Effector CD4-positive, alpha-beta T cell (primary cell): Measurements from ENCODE around the gene PFKP.
A peak's percentile ranks its signal among the peaks of the same experiment; 100 is the strongest.
"Not testable (repeated sequence)": the region's sequence is repeated elsewhere in the genome, so short reads cannot be mapped to it uniquely, and the experiment has no call there.

Experiments
- DNase-seq: peaks from one replicate; pipeline ENCODE4 v3.0.0-alpha.2; 2020

The PFKP gene

DNA sequence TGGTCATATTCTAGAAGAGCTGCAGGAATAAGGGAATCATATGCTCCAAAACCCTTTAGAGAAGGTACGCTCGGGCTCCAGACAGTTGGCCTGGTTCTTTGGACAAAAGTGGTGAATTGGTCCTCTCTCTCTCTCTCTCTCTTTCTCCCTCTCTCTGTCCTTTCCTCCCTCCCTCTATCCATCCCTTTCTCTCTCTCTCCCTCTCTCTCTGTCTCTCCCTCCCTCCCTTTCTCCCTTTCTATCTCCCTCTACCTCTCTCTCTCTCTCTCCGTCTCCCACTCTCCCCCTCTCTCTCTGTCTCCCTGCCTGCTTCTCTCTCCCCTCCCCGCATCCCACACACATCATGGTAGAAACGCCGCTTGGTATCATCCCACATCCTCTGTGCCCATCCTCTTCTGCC lies 19.8 kb upstream of the PFKP start:
- DNase-seq: no peak

DNA sequence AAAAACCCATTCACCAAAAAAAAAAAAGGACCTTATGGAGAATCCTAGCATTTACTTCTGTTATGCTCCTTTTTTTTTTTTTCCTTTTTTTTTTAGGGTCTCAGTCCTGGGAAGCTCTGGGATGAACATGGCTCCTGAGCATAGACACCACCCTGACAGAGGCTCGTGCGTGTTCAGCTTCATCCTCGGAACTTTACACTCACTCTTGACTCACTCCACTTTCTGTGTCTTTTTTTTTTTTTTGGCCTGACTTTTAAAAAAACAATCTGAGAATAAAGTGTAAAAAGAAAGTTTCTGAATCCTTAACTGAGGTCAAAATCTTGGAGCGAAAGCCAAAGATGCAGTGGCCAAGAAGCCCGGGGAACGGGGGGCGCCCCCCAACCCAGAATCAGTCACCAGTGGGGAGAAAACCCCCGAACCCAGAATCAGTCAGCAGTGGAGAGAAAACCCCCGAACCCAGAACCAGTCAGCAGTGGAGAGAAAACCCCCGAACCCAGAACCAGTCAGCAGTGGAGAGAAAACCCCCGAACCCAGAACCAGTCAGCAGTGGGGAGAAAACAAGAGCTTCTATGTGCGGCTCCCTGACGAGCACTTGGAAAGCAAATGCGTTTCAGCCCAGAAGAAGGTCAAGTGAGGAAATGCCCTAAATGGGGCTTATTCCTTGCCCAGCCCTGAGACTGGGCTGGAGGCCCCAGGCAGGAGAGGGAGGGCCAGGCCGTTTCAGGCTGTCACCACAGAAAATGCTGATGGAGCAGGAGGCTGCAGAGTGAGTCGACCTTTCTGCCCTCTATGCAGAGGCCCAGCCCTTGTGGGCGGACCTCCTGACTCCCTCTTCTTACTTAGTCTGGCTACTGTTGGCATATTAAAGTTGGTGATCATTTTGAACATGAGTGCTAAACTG lies 19.0 kb upstream of the PFKP start:
- DNase-seq: no peak

DNA sequence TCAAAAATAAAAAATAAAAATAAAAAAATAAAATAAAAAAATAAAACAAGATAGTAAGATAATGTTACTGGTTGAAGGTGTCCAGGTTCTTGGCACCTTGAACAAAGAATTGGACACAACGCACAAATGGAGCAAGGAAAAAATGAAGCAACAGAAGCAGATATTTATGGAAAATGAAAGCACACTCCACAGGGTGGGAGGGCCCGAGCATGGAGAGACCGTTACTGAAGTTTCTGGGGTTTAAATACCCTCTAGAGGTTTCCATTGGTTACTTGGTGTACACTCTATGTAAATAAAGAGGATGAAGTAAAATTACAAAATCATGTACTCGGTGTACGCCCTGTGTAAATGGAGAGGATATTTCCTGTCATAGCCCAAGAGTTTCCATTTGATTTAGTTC lies 15.7 kb upstream of the PFKP start:
- DNase-seq: no peak

DNA sequence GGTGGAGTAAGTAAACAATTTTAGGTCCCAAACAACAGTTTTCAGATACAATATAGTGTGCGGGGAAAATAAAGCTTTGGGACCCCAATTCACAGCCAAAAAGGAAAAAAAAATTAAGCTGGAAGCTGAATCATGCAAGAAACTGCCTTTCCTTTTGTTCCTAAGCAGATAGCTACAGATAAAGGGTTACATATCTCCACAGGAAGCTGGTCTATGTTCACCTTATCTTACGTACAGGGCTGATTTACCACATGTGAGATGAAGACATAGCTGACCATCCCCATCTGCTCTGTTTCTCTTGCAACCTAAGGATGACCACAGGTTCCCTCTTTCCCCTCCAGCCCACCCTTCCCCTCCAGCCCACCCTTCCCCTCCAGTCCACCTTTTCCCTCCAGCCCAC lies 14.2 kb upstream of the PFKP start:
- no peak for DNase-seq

DNA sequence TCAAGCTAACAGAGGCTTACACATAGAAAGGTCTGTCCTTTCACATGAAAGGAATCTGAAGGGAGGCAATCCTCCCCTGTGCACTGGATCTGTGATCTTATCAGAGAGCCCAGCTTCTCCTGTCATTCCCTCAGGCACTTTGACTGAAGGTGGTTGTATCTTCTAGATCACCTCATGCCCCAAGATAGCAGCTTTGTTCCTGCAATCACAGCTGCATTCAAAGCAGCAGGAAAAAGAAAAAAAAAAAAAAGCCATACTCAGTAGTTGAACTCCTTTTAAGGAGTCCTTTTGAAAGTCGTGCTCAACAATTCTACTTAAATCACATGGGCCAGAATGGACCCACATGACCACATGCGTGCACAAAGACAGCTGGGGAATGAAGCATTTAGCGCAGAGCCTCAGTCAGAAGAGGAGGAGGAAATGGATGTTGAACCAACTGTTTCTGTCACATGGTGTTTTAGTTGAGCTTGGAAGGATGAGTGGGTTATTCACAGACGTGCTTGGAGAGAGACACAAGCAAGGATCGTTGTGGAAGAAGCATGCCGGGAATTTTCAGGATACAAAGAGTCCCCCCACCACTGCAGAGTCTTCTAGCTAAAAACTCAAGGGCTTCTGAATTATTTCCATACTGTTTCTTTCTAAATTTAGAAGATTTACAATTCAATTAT lies 13.0 kb upstream of the PFKP start:
- no peak for DNase-seq

DNA sequence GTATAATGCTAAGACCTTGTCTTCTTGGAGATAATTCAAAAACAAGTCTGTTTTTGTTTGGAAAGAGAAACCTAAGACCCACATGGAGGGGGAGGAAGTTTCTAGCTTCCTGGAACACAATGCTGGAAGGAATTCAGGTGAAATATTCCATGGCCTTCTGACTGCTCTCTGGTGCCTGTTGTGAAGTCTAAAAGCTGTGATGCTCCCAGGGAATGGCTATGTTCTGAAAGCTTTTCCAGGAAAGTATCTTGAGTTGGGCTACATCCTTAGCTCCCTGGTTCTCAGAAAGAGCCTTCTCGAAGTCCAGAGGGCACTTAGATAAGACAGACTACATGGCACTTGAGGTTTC lies 12.5 kb upstream of the PFKP start:
- no peak for DNase-seq

DNA sequence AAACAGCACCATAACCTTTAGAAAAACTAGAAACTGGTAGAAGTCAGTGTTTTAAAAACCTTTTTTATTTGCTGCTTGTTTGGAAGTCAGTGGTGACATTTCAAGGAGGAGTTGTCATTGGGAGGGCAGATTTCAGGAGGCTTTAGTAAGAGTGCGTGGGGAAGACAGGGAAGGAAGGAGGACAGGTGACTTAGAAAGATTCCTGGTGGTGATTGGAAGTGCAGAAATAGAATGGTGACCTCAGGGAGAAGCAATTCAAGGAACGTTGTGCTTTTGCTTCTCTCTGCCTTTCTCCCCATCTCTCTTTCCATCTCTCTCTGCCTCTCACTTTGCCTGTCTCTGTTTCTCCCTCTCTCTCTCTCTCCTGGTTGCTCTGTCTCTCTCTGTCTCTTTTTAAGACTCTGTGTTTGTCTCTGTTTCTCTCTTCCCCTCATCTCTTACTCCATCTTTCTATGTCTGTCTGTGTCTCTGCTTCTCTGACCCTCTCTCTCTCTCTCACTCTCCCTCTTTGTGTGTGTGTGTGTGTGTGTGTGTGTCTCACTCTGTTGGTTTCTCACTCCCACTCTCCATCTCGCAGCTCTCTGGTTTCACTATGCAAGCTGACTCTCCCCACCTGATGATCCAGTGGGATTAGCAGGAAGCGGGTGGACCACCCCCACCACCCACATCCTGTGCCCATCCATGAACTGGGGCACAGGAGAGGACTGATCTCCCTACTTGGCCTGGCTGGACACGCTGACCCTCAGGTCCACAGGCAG lies 10.9 kb upstream of the PFKP start:
- no peak for DNase-seq

DNA sequence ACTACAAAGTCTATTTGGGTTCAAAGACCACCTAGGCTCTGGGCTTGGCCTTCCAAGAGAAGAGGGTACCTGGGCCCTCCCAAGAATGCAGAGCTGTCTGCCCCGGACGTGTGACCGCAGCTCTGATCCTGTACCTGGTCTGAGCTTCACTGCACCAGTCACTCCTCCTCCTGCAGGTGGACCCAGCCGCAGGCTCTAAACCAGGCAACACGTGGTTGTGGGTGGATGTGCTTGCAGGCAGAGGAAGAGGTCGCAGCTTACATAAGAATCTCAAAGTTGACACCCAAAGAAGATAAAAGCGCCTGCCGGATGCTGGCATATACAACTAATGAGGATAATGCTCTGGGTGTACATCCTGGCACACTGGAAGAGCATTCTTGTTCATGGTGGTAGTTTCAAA lies 9.4 kb upstream of the PFKP start:
- no peak for DNase-seq

DNA sequence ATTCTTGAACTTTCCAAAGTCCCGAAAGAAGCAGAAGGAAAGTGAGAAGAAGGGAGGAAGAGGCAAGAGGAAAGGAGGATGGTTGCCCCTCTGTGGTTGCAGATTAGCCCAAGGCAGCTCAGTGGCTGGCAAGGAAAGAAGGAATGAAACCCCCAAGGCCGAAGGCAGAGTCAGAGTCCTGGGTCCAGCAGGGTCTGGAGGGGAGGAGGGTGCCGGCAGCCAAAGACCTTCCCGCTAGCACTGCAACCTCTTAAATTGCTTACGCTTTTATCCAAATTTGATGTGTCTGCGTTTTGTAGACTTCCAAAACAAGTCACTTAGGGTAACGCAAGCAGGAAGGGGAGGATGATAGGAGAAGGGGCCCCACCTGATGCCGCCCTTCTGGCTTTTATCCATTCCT lies 7.4 kb upstream of the PFKP start:
- no peak for DNase-seq

DNA sequence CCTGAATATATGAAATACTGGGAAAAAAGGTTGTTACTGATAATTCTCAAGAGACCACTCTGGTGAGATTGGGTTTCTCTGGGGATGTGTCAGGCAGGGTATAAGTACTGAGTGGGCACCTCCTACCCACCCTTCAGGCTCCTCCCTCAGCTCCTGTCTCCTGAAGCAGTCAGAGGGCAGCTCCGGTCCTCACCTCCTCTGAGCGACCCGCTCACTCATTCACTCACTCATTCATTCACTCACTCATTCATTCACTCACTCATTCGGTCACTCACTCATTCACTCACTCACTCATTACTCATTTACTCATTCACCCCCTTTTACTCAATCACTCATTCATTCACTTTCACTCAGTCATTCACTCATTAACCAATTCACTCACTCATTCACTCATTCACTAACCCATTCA lies 6.9 kb upstream of the PFKP start:
- no peak for DNase-seq

DNA sequence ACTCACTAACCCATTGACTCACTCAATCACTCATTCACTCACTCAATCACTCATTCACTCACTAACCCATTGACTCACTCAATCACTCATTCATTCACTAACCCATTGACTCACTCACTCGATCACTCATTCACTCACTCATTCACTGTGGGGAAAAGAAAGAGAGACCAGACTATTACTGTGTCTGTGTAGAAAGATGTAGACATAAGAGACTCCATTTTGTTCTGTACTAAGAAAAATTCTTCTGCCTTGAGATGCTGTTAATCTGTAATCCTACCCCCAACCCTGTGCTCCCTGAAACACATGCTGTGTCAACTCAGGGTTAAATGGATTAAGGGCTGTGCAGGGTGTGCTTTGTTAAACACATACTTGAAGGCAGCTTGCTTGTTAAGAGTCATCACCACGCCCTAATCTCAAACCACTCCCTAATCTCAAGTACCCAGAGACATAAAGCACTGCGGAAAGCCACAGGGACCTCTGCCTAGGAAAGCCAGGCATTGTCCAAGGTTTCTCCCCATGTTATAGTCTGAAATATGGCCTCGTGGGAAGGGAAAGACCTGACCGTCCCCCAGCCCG lies 5.9 kb upstream of the PFKP start:
- DNase-seq: not testable (repeated sequence)

DNA sequence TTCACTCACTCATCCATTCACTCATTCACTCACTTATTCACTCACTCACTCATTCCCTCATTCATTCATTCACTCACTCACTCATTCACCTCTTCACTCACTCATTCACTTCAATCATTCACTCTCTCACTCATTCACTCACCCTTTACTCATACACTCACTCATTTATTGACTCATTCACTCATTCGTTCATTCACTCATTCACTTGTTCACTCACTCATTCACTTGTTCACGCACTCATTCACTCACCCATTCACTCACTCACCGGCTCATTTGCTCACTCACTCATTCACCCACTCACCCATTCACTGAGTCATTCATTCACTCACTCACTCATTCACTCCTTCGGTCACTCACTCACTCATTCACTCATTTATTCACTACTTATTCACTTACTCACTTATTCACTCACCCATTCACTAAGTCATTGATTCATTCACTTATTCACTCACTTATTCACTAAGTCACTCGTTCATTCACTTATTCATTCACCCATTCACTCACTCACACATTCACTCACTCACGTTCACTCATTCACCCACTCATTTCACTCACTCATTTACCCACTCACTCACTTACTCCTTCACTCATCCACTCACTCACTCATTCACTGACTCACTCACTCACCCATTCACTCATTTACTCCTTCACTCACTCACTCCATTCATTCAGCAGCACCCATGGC lies 4.7 kb upstream of the PFKP start:
- no peak for DNase-seq

DNA sequence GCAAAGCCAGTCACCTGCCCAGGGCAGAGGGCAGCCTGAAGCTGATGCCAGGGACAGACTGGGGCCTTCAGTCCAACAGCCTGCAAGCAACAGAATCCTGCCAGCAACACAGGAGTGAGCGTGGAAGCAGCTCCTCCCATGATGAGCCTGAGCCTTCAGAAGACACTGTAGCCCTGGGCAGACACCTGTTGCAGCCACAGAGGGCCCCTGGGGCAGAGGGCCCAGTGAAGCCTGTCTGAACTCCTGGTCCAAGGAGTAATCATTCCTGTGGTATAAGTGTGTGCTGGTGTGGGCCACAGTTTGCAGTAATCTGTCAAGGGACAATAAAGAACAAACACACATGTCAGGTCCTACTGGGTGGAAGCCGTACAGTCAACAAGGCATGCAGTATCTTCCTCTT lies 2.9 kb upstream of the PFKP start:
- no peak for DNase-seq

DNA sequence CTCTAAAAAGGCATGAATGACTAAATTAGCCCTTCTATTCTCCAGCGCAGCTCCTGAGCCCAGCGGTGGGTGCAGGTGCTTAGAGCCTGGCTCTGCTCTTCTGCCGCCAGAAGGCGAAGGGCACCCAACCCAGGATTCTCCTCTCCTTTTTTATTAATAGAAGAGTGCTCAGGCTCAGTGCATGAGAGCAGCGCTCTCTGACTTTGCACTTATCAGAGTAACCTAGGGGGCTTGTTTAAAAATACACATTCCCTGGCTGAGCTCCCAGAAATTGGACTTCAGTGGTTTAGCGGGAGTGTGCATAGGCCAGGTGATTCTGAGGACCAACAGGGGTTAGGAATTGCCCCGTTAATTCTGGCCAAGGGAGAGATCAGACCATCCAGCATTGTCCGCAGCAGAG lies 1.7 kb upstream of the PFKP start:
- no peak for DNase-seq

DNA sequence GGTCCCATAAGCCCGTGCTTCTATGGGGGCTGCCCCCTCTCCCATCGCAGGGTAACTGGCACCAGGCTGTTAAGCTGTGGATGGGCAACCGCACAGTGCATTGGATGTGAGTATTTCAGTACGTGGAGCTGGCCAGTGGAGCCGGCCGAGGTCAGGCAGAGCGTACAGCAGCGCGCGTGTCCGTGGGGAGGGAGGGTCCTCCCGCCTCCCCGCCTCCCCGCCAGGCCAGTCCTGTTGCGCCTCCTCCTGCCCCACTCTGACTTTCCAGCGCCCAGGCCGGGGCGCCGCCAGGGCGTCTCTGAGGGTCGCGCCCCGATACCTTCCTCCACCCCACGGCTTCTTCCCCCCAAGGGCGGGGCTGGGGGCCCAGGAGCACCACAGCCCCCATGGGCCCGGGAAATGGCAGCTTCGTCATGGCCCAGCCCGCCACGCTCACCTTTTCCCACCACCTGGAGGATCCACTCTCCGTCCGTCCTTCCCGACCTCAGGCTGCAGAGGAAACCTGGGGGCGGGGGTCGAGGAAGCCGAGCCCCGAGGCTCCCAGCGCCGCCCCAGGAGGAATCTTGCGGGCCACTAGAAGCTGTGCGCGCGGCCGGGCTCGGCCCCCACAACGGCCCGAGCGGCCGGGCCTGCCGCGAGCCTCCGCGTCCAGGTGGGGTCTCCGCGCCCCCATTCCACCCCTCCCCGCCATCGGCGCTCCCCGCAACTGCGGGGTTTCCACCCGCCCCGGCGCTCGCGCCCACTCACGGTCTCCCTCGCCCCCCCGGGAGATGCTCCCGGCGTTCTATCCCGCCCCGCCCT lies 831 bp upstream of the PFKP start:
- no peak for DNase-seq

DNA sequence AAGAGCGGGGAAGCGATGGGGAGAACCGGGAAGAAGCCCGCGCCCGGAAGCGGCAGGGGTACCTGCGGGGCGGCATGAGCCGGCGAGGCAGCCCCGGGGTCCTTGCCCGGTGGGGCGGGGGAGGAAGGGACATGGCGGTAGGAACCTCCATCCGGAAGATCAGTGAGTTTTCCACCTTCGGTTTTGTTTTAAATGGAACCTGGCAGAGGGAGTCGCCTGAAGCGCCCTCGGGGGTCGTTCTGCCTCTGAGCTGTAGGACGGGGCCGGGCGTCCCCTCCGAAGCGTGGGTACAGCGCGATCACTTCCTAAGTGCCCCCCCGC lies 471 bp downstream of the PFKP start:
- no peak for DNase-seq

DNA sequence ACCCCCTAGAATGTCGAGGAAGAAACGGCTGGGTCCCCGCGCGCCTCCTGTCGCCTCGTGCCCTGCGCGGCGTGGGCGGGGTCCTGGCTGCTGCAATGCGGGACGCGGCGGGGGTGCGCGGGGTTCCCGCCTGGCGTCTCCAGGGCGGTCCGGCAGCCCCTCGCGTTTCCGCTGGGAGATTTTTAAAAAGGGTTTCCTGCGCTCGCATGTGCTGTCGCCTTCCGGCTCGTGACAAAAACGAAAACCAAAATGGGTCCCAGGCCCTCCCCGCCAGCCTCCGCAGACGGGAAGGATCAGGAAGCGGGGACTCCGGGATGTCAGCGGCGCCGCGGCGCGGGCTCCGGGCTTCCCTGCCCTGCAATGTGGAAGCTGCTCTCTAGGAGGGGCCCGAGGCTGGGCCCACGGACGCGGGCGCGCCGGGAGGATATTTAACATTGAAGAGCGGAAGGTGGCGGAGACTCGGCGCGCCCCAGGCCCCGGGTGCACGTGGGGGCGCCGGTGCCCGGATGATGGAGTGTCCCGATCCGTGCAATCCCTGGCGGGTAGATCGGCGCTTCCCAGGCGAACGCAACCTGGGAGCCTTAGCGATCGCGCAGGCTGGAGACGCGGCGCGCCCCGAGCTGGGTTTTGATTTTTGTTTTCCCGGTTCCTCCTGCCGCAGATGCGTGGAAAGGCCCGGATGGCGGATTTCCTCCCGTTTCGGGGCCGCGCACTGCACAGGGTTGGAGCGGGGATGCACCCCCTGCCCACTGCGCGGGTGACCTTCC lies 1.0 kb downstream of the PFKP start:
- DNase-seq: peak; percentile 32

DNA sequence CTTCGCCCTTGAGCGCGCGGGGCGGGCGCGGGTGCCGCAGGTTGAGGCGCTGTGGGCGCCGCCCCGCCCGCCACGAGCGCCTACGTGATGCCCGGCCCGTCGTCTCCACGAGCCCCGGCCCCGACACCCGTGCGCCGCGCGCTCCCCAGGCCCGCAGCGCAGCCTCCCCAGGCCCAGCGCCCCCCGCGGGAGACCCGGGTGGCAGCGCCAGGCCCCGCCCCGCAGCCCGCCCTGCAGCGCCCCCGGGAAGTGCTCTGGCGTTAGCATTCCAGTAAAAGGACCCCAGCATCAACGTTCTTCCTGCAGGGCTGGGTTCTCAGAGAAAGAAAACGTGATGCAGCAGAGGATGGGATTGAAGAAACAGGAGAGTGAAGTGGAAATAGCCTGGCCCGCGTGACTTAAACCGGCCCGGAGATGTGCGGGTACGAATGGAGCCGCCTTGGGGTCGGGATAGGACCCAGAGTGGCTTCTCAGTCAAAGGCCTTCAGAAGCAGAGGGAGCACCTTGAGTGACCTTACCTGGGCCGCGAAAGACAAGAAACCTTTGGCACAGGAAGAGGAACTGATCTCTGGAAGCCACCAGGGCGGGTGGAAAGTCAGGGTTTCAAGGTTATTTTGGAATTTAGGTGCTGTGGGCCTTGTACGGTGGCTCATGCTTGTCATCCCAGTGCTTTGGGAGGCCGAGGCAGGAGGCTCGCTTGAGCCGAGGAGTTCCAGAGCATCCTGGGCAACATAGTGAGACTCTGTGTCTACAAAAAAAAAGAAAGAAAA lies 1.8 kb downstream of the PFKP start:
- no peak for DNase-seq

DNA sequence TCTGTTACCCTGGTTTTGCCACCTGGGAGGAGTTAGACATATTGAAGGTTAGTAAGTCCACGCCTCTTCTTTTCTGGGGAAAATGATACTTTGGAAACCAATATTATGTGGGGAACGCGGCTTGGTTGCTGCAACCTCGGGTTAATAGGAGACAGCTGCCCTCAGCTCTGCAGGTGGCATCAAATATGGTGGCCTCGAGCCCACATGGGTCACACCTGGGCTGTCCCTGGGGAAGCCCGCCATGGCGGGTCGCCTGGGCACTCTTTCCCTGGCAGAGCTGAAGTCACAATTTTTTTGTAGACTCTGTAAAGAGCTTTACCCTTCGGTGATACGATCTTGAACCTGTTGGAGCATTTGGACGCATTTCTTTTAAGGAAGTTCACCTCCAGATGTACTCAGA lies 2.5 kb downstream of the PFKP start:
- no peak for DNase-seq

DNA sequence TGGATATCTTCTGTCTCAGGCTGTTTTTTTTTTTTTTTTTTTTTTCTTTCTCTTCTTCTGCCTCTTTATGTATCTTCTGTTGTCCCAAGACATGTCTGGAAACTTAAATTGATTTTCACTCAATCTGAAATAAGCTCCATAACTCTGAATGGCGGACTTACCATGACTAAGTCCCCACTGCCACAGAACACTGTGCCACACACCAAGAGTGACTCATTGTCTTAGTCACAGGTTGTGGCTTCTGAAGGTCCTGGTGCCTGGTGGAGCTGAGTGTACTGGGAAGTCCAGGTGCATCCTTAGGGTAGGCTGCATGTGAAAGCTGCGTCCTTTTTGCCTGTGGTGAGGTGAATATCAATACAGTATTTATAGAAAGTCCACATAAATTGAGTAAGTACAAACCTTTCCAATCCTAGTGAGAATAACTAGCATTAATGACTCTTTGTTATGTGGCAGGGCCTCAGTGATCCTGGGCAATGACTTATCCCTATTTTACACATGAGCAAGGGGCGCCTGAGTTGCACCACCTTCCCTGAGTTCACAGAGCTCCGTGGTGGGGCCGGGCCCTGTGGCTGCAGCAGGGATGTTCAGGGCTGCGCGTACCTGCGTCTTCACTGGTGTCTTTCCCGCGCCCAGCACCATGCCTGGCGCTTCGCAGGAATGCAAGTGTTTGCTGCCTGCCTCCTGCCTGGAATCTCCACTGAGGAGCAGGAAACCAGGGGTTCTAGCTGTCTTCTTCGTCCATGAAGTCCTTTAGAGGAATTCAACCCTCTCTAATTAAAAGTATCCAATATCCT lies 4.3 kb downstream of the PFKP start:
- no peak for DNase-seq
